Measurements from ENCODE around the gene RAI1. TPM values are rescaled to one million over a fixed set of nuclear protein-coding genes. Genes with fewer than 3 reads are reported as not detected.

RAI1 gene
- total and polyA plus RNA-seq, 2 of the 8 experiments (the other 6 are each of a cell fraction or from before 2014, with no cell fraction given), result 0.39 to 1.2 TPM

GRCh38 chr17:17795296-17795695 lies 114.0 kb downstream of the RAI1 start (continued):
- TF ChIP-seq CHD7 (IDR thresholded peaks at IDR 0.05; ENCODE audit: insufficient replicate concordance, low read length) (no peak), CBX8 (IDR thresholded peaks at IDR 0.05; ENCODE audit: borderline replicate concordance, low read depth, low read length) (no peak), SP1 (IDR thresholded peaks at IDR 0.05; ENCODE audit: low read depth, low read length) (no peak), ATF3 (IDR thresholded peaks at IDR 0.05; ENCODE audit: insufficient read depth, low read depth, low read length) (no peak), YY1 (IDR thresholded peaks at IDR 0.05; ENCODE audit: low read depth, low read length) (no peak), MAX (IDR thresholded peaks at IDR 0.05) (no peak), SUZ12 (IDR thresholded peaks at IDR 0.05; ENCODE audit: low read length) (no peak), CREB1 (IDR thresholded peaks at IDR 0.05) (no peak), TAF7 (optimal IDR thresholded peaks at IDR 0.05; ENCODE audit: borderline replicate concordance, low read depth, low read length) (no peak), CTBP2 (IDR thresholded peaks at IDR 0.05; ENCODE audit: borderline replicate concordance, insufficient read depth, insufficient read length, low read length) (no peak), BACH1 (IDR thresholded peaks at IDR 0.05; ENCODE audit: low read length) (no peak), GTF2F1 (IDR thresholded peaks at IDR 0.05; ENCODE audit: borderline replicate concordance, low read depth, low read length) (no peak)

All from H1 (cell line).